Raji (cell line): ENCODE data around the gene IFI27L1.

Experiments used
- POLR2A ChIP-seq: IDR thresholded peaks from 2 replicates; pipeline ENCODE4 v1.6.1; 2011; ENCODE audit warnings: low read depth, low read length, control low read depth; ENCODE audit not compliant: insufficient read depth

The IFI27L1 gene

GRCh38 chr14:94126800-94127199, 45.7 kb downstream of the IFI27L1 start:
- no peak for TF ChIP-seq POLR2A

- TF ChIP-seq POLR2A: no peak
Measured at GRCh38 chr14:94127330-94127729, 46.2 kb downstream of the IFI27L1 start.

GRCh38 chr14:94128216-94128839, 47.2 kb downstream of the IFI27L1 start:
- no peak for TF ChIP-seq POLR2A

- peak; percentile 36; the same call in 1 of the 2 replicates for TF ChIP-seq POLR2A
Measured at GRCh38 chr14:94129111-94129757, 48.1 kb downstream of the IFI27L1 start, which contains the start of gene IFI27L2. IFI27L2 (minus strand) TSS chr14:94129604; CDS start chr14:94129564, 40 bp downstream.

- no peak for TF ChIP-seq POLR2A
Measured at GRCh38 chr14:94129758-94130414, 48.8 kb downstream of the IFI27L1 start.

- TF ChIP-seq POLR2A: no peak
Measured at GRCh38 chr14:94132285-94132887, 51.3 kb downstream of the IFI27L1 start.

- no peak for TF ChIP-seq POLR2A
Measured at GRCh38 chr14:94135476-94135875, 54.4 kb downstream of the IFI27L1 start.

- no peak for TF ChIP-seq POLR2A
Measured at GRCh38 chr14:94136575-94137331, 55.6 kb downstream of the IFI27L1 start.

- TF ChIP-seq POLR2A: no peak
Measured at GRCh38 chr14:94138251-94138650, 57.1 kb downstream of the IFI27L1 start.

GRCh38 chr14:94139006-94139405, 57.9 kb downstream of the IFI27L1 start:
- TF ChIP-seq POLR2A: no peak

- no peak for TF ChIP-seq POLR2A
Measured at GRCh38 chr14:94139421-94139820, 58.3 kb downstream of the IFI27L1 start.

GRCh38 chr14:94142247-94142646, 61.1 kb downstream of the IFI27L1 start:
- TF ChIP-seq POLR2A: no peak

GRCh38 chr14:94142836-94143235, 61.7 kb downstream of the IFI27L1 start:
- no peak for TF ChIP-seq POLR2A

GRCh38 chr14:94143239-94143638, 62.1 kb downstream of the IFI27L1 start:
- no peak for TF ChIP-seq POLR2A

GRCh38 chr14:94143711-94144110, 62.6 kb downstream of the IFI27L1 start:
- TF ChIP-seq POLR2A: no peak
